Measurements from ENCODE around the gene PRUNE2. TPM values are rescaled to one million over a fixed set of nuclear protein-coding genes. Genes with fewer than 3 reads are reported as not detected.

PRUNE2 gene
- total RNA-seq, 2 experiments from 2014 or later = 0.38 to 0.44 TPM

DNA sequence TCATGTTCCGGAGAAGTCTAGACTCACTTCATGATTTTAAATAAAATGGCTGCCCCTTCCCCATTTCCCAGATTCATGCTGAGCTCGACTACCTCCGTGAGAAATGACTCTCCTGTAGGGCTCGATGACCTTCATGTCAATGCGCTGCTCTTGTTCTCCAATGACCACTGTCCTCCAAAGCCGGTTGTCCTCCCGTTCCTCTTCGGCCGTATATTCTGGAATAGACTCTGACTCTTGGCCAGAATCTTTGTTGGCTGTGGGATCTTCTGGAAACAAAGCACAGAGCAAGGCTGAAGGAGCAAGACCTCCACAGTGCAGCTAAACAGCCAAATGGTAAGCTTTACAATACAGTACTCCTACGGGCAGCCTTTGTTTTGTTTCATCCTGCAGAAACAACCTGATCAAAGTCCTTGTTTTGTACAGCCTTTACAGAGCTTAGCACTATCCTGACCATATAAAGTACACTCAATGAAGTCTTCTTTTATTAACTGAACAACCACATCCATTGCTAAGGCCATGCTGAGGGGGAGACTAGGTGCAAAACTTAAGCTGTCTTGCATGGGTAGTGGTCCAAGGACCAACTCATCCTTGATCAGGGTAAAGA lies 261.2 kb downstream of the PRUNE2 start:
- no peak overlapping the region for H2AFZ ChIP-seq (ENCODE audit: low read length)
- no TSS peak for BruUV-seq (replicated peaks)

DNA sequence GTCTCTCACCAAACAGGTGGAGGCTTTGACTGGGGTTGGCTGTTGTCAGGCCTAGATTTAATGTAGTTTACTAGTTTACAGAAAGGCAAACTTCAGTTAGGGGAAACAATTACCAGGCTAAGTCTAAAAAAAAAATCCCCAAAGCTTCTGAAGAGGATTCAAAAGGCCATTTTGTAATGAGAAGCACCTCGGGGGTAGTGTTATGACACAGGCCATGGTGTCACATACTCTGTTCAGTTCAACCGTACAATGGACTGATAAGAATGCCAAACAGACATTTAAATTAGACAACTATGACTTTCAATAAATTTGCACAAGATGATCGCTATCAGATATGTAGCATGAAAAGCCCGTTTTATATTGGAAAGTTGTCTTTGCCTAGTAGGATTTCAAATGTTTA lies 261.7 kb downstream of the PRUNE2 start:
- Histone ChIP-seq H3K36me3 (ENCODE audit: insufficient read depth, low read length) (no peaks in the 10 kb centered on the region), H2AFZ (ENCODE audit: low read length) (peak overlapping the region; percentile 49; the same call in 1 of the 2 replicates), H4K20me1 (ENCODE audit: insufficient read depth, low read length) (no peaks in the 10 kb centered on the region), H3K9me2 (ENCODE audit: insufficient read depth, low read length) (no peaks in the 10 kb centered on the region), H3K9me3 (ENCODE audit: low read length) (no peaks in the 10 kb centered on the region), H3K79me2 (ENCODE audit: insufficient read depth, low read depth, low read length) (no peaks in the 10 kb centered on the region), H3K4me2 (ENCODE audit: low read length) (peak overlapping the region; percentile 49), H3K4me3 (ENCODE audit: low read depth, low read length, poor library complexity, severe bottlenecking) (no peak overlapping the region), H3K4me1 (ENCODE audit: insufficient read depth, low read length, poor library complexity, severe bottlenecking) (peaks cover 18% of the 10 kb centered on the region), H3K27ac (ENCODE audit: low read depth, low read length, poor library complexity, severe bottlenecking) (no peak overlapping the region)
- intact Hi-C loops (cut with micrococcal nuclease; ENCODE audit: unreplicated experiment) = loop anchor here (5.0 kb wide), 2 partner anchors 67 to 242 kb away; no protein-coding TSS in a partner anchor
- DNase-seq (ENCODE audit: low spot score) = no peak
- TF ChIP-seq, protein P1, sequence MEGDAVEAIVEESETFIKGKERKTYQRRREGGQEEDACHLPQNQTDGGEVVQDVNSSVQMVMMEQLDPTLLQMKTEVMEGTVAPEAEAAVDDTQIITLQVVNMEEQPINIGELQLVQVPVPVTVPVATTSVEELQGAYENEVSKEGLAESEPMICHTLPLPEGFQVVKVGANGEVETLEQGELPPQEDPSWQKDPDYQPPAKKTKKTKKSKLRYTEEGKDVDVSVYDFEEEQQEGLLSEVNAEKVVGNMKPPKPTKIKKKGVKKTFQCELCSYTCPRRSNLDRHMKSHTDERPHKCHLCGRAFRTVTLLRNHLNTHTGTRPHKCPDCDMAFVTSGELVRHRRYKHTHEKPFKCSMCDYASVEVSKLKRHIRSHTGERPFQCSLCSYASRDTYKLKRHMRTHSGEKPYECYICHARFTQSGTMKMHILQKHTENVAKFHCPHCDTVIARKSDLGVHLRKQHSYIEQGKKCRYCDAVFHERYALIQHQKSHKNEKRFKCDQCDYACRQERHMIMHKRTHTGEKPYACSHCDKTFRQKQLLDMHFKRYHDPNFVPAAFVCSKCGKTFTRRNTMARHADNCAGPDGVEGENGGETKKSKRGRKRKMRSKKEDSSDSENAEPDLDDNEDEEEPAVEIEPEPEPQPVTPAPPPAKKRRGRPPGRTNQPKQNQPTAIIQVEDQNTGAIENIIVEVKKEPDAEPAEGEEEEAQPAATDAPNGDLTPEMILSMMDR (conservative IDR thresholded peaks at IDR 0.05; ENCODE audit: low read length) = no peak
- no peak for TF ChIP-seq EZH2phosphoT487 (IDR thresholded peaks at IDR 0.05; ENCODE audit: borderline replicate concordance, low read depth, low read length)
- BruUV-seq (replicated peaks) = no TSS peak
- POLR2A ChIA-PET = interaction anchor here (1.1 to 1.9 kb wide), 4 partner anchors 9 to 169 kb away, joined by 3 to 8 read pairs (median 4); no protein-coding TSS in a partner anchor
- CTCF ChIA-PET (ENCODE audit: unreplicated experiment) = interaction anchor here (0.5 to 1.1 kb wide), 3 partner anchors 10 to 1875 kb away, joined by 3 read pairs; no protein-coding TSS in a partner anchor

More for the DNA sequence above, 261.2 kb downstream of the PRUNE2 start:
- Histone ChIP-seq H4K20me1 (ENCODE audit: insufficient read depth, low read length) (no peaks in the 10 kb centered on the region), H3K36me3 (ENCODE audit: insufficient read depth, low read length) (no peaks in the 10 kb centered on the region), H3K4me2 (ENCODE audit: low read length) (no peak overlapping the region), H3K4me1 (ENCODE audit: insufficient read depth, low read length, poor library complexity, severe bottlenecking) (peaks cover 18% of the 10 kb centered on the region), H3K9me2 (ENCODE audit: insufficient read depth, low read length) (no peaks in the 10 kb centered on the region), H3K27ac (ENCODE audit: low read depth, low read length, poor library complexity, severe bottlenecking) (no peak overlapping the region), H3K9me3 (ENCODE audit: low read length) (no peaks in the 10 kb centered on the region), H3K4me3 (ENCODE audit: low read depth, low read length, poor library complexity, severe bottlenecking) (no peak overlapping the region), H3K79me2 (ENCODE audit: insufficient read depth, low read depth, low read length) (no peaks in the 10 kb centered on the region)
- ChIA-PET CTCF (ENCODE audit: unreplicated experiment) (interaction anchor here (0.5 to 1.1 kb wide), 2 partner anchors 10 to 1875 kb away, joined by 3 read pairs; no protein-coding TSS in a partner anchor), POLR2A (interaction anchor here (0.5 to 1.9 kb wide), 4 partner anchors 10 to 111 kb away, joined by 3 to 8 read pairs (median 4); no protein-coding TSS in a partner anchor)
- DNase-seq (ENCODE audit: low spot score) = no peak
- no peak for TF ChIP-seq EZH2phosphoT487 (IDR thresholded peaks at IDR 0.05; ENCODE audit: borderline replicate concordance, low read depth, low read length)
- TF ChIP-seq, protein P1 (conservative IDR thresholded peaks at IDR 0.05; ENCODE audit: low read length) = no peak
- intact Hi-C loops (cut with micrococcal nuclease; ENCODE audit: unreplicated experiment) = loop anchor here (5.0 kb wide), 2 partner anchors 67 to 242 kb away; no protein-coding TSS in a partner anchor

All from OCI-LY7 (cell line).